ENCODE measurements around the gene DLL4.

The DLL4 gene

GRCh38 chr15:40928821-40929659 lies at the start of gene DLL4:
Gene DLL4 (plus strand): TSS chr15:40929340. CDS start chr15:40929669, 329 bp downstream.
- peak; percentile 90 to 91 for DNase-seq

- DNase-seq, result no peak
These were observed 49.5 kb upstream of the DLL4 start for GRCh38 chr15:40879609-40880008.

GRCh38 chr15:40881351-40881750 lies 47.8 kb upstream of the DLL4 start:
- DNase-seq, result no peak

GRCh38 chr15:40886586-40886985 lies 42.6 kb upstream of the DLL4 start:
- DNase-seq, result no peak

GRCh38 chr15:40889112-40889511 lies 40.0 kb upstream of the DLL4 start:
- DNase-seq, result no peak

GRCh38 chr15:40891138-40891537 lies 38.0 kb upstream of the DLL4 start:
- no peak for DNase-seq

- DNase-seq, result peak; percentile 52 to 53
These were observed 37.2 kb upstream of the DLL4 start for GRCh38 chr15:40891810-40892446.

GRCh38 chr15:40892447-40893012 lies 36.6 kb upstream of the DLL4 start:
- no peak for DNase-seq

- DNase-seq, result no peak
These were observed 36.0 kb upstream of the DLL4 start for GRCh38 chr15:40893019-40893670.

GRCh38 chr15:40893733-40894680 lies 35.1 kb upstream of the DLL4 start, which contains the start of gene VPS18:
Gene VPS18 (plus strand): TSS chr15:40894450. CDS start chr15:40894769, 319 bp downstream.
- DNase-seq, result peak; percentile 96 to 97

GRCh38 chr15:40894681-40895448 lies 34.3 kb upstream of the DLL4 start:
- DNase-seq, result peak; percentile 53 to 71

- DNase-seq, result no peak
These were observed 29.5 kb upstream of the DLL4 start for GRCh38 chr15:40899536-40900207.

GRCh38 chr15:40900256-40901052 lies 28.7 kb upstream of the DLL4 start:
- no peak for DNase-seq

- no peak for DNase-seq
These were observed 28.1 kb upstream of the DLL4 start for GRCh38 chr15:40901053-40901443.

- no peak for DNase-seq
These were observed 26.3 kb upstream of the DLL4 start for GRCh38 chr15:40902605-40903561.

GRCh38 chr15:40904552-40905201 lies 24.5 kb upstream of the DLL4 start:
- no peak for DNase-seq

GRCh38 chr15:40906091-40906990 lies 22.8 kb upstream of the DLL4 start:
- peak; percentile 92 to 93 for DNase-seq

All from SHP77 (cell line).